GM21529 (cell line): ENCODE measurements around the gene P4HTM.

Source experiments
- ATAC-seq: cut with Tn5 transposase; IDR thresholded peaks from one replicate; pipeline ENCODE4 v1.9.1; 2021; ENCODE audit not compliant: unreplicated experiment

The P4HTM gene

DNA sequence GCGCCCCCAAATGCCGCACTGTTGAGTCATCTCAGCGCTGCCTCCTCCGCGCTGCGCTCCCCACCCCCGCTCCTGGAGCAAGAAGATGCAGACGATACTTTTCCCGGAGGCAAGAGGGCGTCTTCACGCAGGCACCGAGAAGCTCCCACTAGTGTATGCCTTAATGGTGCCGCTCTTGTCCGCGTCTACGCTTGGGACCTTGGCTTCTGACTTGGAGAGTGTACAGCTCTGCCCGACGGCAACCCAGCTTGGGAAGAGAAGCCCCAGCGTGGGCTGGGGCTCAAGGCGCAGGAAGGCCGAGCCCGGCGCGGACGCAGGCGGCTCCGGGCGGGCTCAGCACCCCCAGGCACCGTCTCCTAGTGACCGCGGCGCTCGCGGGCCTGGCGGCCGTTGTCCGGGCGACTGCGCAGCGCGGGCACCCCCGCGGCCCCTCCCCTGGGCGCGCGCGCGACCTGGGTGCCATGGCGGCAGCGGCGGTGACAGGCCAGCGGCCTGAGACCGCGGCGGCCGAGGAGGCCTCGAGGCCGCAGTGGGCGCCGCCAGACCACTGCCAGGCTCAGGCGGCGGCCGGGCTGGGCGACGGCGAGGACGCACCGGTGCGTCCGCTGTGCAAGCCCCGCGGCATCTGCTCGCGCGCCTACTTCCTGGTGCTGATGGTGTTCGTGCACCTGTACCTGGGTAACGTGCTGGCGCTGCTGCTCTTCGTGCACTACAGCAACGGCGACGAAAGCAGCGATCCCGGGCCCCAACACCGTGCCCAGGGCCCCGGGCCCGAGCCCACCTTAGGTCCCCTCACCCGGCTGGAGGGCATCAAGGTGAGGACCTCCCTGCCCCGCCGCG lies at the start of gene P4HTM:
TSS of gene P4HTM (plus strand) at position 446 of the 840 bp plus-strand sequence. CDS start at position 462, 16 bp downstream.
- ATAC-seq, result peak; percentile 55

- ATAC-seq, result no peak
These were observed 44.6 kb upstream of the P4HTM start for GRCh38 chr3:48945432-48945831.

GRCh38 chr3:48945891-48946549 lies 44.0 kb upstream of the P4HTM start:
- no peak for ATAC-seq

GRCh38 chr3:48949376-48949717 lies 40.7 kb upstream of the P4HTM start:
- ATAC-seq, result no peak

DNA sequence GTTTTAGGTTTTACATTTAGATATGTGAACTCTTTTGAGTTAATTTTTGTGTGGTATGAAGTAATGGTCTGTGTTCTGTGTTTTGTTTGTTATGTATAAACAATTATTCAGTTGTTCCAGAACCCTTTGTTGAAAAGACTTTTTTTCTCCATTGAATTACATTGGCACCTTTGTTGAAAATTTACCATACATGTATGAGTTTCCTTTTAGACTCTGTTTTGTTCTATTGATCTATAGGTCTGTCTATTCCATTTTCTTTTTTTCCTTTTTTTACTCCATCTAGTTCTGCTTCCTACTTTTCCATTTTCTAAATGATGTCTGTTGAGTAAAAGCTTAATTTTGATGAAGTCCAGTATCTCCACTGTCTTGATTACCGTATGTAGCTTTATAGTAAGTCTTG lies 40.0 kb upstream of the P4HTM start:
- ATAC-seq, result no peak

- ATAC-seq, result no peak
These were observed 38.3 kb upstream of the P4HTM start for GRCh38 chr3:48951764-48952163.

DNA sequence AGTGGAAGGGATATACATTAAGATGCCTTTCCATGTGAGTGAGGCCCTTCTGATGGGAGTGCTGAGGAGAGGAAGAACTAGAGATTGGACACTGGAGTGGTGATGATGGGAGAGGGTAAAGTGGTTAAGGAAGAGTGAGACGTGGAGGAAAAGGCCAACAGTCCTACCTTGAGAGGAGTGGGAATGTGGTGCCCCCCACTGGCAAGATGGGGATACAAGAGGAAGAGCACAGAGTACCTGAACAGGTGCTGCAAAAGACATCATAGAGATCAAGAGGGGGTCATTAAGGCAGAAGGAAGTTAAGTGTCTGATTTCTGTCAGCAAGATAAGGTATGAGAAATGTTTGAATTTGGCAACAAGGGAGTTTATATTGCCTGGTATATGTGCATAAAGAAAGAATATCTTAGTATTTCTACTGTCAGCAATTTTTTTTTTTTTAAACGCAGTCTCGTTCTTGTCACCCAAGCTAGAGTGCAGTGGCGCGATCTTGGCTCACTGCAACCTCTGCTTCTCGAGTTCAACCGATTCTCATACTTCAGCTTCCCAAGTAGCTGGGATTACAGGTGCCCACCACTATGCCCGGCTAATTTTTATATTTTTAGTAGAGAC lies 37.4 kb upstream of the P4HTM start:
- ATAC-seq, result no peak

DNA sequence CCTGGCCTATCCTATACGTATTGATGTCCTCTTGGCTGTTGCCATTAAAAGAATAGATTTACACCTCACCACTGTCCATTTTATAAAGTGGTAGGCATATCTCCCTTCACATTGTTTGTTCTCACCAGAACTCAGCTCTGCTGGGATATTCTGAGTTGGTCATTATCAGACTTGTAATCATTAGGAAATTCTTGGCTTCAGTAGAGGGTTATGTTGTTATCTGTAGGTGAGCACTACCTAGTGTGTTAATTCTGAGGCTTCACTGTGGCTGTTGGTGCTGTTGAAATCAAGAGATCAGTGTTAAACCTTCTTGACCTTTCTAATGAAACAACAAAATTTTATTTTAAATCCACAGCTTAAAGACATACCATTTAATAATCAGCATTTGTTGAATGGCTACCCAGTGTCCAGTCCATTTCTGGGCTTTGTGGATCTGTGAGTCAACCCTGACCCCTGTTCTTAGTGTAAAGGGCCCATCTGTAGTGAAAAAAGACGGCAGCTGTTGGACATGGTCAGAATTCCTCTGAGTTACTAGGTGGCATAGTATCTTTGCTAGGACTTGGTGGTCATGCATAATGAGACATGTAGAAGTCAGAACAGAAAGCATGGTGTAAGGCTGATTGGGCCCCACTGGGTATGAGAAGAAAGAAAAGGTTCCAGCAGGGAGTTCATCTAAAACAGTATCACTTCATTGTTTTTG lies 32.9 kb upstream of the P4HTM start:
- no peak for ATAC-seq

- peak; percentile 55 for ATAC-seq
These were observed 29.1 kb upstream of the P4HTM start for GRCh38 chr3:48960841-48961413.

DNA sequence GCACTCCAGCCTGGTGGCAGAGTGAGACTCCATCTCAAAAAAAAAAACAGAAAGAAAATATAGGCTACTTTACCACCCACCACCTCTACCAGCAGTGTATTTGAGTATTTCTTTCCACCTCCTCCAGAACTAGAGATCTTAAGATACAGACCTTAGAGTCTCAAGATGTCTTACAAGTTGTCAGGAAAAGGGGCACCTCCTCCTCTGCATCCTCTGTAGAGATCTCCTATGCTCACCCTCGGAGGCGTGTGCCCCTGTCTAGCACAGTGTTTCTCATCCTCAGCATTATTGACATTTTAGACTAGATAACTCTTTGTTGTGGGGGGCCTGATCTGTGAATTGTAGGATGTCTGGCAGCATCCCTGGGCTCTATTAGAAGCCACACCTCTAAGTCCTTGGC lies 27.7 kb upstream of the P4HTM start:
- ATAC-seq, result no peak

DNA sequence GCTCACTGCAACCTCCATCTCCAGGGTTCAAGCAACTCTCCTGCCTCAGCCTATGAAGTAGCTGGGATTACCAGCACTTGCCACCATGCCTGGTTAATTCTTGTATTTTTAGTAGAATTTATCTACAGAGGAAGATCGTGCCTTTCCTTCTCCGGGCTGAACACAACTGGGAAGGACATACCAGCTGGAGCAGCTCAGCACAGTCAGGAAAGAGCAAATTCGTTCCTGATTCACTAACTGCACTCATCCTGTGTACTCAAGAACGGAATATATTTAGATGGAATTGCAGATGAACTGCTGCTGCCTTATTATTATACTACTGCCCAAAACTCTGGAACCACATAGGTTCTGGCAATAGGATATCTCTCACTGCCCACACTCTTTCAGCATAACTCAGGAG lies 27.1 kb upstream of the P4HTM start:
- ATAC-seq, result no peak

DNA sequence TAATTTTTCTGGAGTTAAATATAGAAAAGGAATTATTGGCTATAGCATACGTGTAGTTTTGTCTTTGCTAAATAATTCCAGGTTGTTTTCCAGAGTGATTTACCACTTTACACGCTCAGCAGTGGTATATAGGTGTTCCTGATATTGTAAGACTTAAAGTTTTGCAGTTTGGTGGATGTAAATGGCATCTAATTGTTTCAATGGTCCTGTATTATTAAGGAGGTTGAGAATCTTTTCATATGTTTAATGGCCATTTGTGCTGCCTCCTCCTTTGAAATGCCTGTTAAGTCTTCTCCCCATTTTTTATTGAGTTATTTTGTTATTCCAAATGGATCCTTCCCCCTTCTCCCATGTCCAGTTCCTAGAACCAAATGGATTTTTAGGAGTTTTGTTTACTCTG lies 26.4 kb upstream of the P4HTM start:
- ATAC-seq, result no peak

- ATAC-seq, result no peak
These were observed 23.7 kb upstream of the P4HTM start for GRCh38 chr3:48966367-48966766.

GRCh38 chr3:48966876-48967361 lies 23.1 kb upstream of the P4HTM start:
- no peak for ATAC-seq

DNA sequence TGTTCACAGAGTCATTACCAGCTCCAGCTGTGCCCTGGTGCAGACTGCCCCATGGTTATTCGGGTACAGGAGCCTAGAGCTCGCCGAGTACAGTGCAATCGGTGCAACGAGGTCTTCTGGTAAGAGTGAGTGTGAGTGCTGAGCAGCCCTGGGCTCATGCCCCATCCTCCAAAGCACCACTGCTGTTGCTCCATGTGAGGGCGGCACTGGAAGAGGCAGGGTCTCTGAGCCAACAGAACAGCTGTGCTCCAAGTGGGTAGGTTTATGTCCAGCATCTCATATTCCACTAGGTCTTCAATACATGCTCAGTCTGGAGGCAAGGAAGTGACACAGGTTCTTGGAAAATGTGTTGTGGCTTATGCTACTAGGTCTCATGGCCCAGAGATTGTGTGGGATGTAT lies 19.5 kb upstream of the P4HTM start:
- ATAC-seq, result no peak

DNA sequence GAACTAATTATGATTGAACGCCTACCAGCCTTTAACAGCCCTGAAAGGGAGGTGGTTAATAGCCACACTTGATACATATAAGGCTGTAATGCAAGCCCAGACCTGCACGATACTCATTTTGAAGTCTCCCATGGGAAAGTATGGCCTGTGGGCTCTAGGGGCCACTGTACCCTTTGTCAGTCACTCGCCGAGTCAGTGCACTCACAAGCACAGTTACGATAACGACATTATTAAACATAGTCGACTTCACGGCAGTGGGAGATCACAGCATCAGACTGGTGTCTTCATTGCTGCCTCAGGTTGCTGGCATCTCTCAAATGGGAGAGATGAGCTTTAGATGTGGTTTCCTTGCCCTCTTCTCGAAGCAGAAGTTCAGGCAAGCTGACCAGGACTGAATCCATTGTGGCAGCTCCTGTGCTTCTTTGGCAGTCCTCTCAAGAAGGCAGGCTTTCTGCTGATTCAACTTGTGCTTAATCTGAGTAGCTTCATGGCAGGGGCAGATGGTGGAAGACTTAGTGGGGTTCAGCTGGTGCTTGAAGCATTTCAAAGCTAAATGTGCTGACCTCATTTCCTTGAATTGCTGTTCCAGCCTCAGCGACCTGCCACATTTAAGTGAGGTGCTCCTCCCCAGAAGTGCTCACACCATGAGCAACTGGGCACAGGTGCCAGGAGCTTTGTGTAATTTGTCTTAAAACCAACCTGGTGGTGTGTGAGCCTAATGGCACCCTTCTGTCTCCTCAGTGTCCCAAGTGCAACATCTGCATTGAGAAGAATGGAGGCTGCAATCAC lies 15.8 kb upstream of the P4HTM start:
- no peak for ATAC-seq

- no peak for ATAC-seq
These were observed 10.6 kb upstream of the P4HTM start for GRCh38 chr3:48979451-48979850.

- ATAC-seq, result no peak
These were observed 9.7 kb upstream of the P4HTM start for GRCh38 chr3:48980295-48980694.

- ATAC-seq, result no peak
These were observed 8.0 kb upstream of the P4HTM start for GRCh38 chr3:48982016-48982415.

DNA sequence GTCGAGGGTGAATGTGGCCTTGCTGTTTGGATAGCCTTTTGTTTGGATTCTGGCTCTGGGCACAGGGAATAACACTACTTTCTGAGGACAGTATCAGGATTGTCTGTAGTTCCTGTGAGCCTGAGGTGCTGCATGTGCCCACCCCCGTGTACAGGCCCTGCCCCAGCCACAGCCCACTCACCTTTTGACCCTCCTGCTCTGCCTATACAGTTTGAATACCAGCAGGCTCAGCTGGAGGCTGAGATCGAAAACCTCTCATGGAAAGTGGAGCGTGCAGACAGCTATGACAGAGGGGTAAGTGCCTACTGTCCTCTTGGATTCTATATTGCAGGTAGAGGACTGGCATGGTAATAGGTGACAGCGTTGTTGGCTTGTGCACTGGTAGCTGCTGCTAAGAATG lies 7.4 kb upstream of the P4HTM start:
- no peak for ATAC-seq
